Regular cardiac myocyte (primary cell): ENCODE results near the gene TAAR1. TPM values are rescaled to one million over a fixed set of nuclear protein-coding genes. Genes with fewer than 3 reads are reported as not detected.

Source experiments
- total RNA-seq: library from RNA; depleted of rRNA; stranded (reverse); fragments of >200 nt; gene quantifications from 2 replicates; pipeline ENCODE4 v1.2.3, GENCODE V29; 2014

The TAAR1 gene, protein sequence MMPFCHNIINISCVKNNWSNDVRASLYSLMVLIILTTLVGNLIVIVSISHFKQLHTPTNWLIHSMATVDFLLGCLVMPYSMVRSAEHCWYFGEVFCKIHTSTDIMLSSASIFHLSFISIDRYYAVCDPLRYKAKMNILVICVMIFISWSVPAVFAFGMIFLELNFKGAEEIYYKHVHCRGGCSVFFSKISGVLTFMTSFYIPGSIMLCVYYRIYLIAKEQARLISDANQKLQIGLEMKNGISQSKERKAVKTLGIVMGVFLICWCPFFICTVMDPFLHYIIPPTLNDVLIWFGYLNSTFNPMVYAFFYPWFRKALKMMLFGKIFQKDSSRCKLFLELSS
- not detected in 2 replicates for total RNA-seq

DNA sequence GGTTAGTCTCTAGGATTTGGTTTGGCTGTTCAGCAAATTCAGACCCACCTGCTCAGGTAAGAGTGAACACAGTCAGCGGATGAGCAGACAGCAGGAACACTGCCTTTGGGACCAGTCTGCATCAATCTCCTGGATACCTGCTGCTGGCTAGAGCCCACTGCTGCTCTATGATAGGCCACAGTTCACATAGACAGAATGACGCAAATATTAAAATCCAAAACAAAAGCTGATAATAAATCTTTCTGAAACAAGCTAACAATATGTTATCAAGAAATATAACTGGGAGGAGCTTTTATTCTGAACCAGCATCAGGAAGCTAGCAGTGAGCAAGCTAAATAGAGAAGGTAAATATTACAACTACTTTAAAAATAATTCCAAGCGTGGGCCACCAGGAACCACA, at the start of gene TAAR1:
Gene TAAR1, minus strand, starts transcription at position 101 of the 400 bp plus-strand sequence. CDS start 13,179 bp downstream, outside the sequence.

GRCh38 chr6:132624175-132624574, 34.8 kb downstream of the TAAR1 start, which contains the start of gene TAAR2:
Gene TAAR2, minus strand, starts transcription at chr6:132624275. Its CDS starts 0 bp downstream, at chr6:132624275.

Other genes starting within 250 kb of the TAAR1 start
- 33.2 and 48.8 TPM in 2 replicates for gene STX7, start 146.1 kb downstream of the TAAR1 start, total RNA-seq
- gene TAAR9, start 120.9 kb downstream of the TAAR1 start, total RNA-seq: not detected in 2 replicates
- not detected in 2 replicates for gene TAAR8, start 106.5 kb downstream of the TAAR1 start, total RNA-seq
- not detected in 2 replicates for gene TAAR6, start 88.9 kb downstream of the TAAR1 start, total RNA-seq
- not detected in 2 replicates for gene TAAR5, start 69.4 kb downstream of the TAAR1 start, total RNA-seq
- not detected in 2 replicates for gene TAAR2, start 34.9 kb downstream of the TAAR1 start, total RNA-seq
- under 0.01 TPM in 1 of 2 replicates, not detected in the other for gene VNN1, start 54.9 kb upstream of the TAAR1 start, total RNA-seq
- 0.58 and 0.85 TPM in 2 replicates for gene VNN2, start 98.7 kb upstream of the TAAR1 start, total RNA-seq
- 4.6 and 6.8 TPM in 2 replicates for gene SLC18B1, start 139.5 kb upstream of the TAAR1 start, total RNA-seq
- gene RPS12, start 155.4 kb upstream of the TAAR1 start, total RNA-seq: 1,174 and 1,245 TPM in 2 replicates